NCI-H146 treated with DMSO at 0.1 percent for 48 hours (cell line): ENCODE measurements around the gene RALGAPA1.
"Not testable (repeated sequence)": the region's sequence is repeated elsewhere in the genome, so short reads cannot be mapped to it uniquely, and the experiment has no call there.

Source experiments
- DNase-seq: peaks from one replicate; lab custom pipeline; 2025; ENCODE audit not compliant: unreplicated experiment; lab: John Stamatoyannopoulos, UW

Gene RALGAPA1

DNA sequence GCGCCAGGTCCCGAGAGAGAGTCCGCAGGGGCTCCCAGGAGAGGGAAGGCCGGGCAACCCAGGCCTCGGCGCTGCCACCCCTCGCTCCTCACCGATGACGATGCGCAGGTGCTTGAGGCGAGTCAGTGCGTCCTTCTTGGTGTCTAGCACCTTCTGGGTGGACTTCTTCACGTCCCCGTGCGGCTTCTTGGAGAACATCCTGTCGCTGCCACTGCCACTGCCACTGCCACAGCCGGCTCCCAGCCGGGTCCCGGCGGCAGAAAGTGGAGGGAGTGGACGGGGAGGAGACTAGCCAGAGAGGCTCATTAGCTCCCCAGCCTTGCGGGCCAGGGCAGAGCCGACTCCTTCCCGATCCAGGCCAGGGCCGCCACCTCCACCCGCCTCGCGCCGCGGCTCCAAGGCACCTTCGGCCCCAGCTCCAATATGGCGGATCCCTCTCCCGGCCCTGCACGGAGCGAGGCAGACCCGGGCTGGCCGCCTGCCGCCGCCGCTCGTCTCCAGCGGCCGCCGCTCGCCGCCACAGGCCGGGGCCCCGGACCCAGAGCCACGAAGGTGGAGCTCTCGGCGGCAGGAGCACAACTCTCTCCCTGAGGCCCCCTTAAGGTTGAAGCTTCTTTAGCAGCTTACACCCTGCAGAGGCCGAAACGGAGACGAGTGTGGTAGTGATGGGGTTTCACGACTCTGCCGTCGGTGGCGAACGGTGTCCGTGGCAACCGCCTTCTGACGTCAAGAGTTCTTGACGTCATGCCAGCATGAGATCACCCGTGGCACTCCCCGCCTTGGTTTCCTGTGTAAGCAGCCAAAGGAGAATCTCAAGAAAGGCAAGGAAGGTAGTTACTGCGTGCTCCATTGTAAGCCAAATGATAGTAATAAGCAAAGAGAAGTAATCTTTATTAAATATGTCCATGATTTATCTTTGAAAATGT, at the start of gene RALGAPA1:
Gene RALGAPA1 (minus strand): TSS at position 658 of the 926 bp plus-strand sequence. CDS start 460 bp downstream, at position 198.
- DNase-seq, result peak; percentile 82

DNA sequence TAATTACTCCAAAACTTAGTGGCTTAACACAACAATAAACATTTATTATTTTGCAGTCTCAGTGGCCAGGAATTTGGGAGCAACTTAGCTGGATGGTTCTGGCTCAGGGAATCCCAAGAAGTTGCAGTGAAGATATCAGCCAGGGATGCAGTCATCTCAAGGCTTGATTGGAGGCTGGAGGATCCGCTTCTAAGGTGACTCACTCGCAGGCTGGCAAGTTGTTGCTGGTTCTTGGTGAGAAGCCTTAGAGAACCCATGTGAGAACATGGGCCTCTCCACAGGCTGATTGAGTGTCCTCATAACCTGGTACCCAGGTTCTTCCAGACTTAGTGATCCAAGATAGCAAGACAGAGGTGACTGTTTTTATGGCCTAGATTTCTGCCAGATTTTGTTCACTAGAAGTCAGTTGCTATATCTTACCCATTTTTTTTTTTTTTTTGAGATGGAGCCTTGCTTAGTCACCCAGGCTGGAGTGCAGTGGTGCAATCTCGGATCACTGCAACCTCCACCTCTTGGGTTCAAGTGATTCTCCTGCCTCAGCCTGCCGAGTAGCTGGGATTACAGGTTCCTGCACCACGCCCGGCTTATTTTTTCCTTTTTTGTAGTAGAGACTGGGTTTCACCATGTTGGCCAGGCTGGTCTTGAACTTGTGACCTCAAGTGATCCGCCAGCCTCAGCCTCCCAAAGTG, 49.6 kb upstream of the RALGAPA1 start:
- no peak for DNase-seq

DNA sequence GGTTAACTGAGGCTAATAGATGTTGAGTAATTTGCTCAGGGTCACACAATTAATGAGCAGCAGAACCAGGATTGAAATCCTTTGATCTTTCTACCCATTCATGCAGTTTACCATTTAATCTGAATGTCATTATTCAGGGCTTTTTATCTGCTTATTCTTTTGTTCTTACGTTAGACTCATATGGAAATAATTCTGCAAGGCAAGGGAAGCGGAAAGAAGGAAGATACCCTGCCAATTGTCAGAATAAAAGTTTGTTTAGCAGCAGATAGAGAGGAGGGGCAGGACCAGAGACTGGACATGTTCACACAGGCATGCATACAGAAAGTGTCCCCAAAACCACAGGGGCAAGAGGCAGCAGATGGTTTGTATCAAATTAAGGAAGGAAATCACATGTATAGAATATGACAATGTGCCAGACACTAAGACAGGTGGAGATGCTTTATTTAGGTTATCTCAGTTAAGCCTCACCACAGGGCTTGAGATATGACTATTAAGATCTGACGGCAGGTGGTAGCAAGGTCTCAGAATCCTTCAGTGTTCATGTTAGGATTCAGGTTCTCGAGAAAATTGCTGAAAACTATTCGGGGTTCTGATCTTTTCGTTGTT, 46.9 kb upstream of the RALGAPA1 start:
- peak; percentile 73 for DNase-seq

DNA sequence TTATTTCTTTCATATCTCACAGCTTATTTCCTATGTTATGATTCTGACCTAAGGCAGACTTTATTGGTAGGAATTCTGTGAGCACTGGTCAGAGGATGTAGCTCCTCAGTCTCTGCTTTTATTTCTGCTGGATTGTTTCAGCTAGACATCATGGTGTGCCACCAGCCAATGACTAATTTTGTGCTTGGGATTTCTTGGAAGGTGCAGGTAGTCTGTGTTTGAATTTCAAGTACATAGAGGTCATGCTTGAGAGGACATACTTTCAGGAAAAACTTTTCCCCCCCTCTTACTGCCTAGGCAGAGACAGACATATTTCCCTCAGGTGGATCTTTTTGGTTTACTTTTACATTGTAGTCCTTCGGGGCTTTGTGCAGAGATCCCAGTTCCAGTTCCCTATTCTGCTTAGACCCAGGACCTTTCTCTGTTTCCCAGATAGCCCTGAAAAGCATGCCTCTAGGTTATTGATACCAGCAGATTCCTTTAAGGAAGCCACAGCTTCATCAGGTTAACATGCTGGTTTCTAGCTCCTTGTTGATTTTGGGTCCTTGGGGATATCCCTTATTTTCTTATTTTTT, 45.7 kb upstream of the RALGAPA1 start:
- no peak for DNase-seq

DNA sequence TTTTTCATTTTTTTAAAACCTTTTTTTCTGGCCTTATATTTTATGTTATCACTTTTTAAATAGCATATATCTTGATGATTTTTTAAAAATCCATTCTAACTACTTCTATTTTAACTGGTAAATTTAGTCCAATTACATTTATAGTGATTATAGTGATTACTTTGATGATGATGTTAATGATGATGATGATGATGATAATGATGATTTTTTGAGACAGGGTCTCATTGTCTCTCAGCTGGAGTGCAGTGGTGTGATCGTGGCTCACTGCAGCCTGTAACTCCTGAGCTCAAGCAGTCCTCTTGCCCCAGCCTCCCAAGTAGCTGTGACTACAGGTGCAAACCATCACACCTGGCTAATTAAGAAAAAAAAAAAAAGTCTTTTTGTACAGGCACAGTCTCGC, 44.1 kb upstream of the RALGAPA1 start:
- DNase-seq, result no peak

DNA sequence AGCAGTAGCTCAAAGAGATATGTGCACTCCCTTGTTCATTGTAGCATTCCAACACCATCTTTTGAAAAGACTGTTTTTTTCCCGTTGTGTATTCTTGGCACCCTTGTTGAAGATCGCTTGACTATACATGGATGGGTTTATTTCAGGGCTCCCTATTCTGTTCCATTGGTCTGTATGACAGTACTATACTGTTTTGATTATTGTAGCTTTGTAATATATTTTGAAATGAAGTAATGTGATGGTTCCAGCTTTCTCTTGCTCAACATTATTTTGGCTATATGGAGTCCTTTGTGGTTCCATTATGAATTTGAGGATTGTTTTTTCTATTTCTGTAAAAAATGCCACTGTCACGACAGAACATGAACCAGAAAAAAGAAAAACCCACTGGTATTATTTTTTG, 42.7 kb upstream of the RALGAPA1 start:
- no peak for DNase-seq

DNA sequence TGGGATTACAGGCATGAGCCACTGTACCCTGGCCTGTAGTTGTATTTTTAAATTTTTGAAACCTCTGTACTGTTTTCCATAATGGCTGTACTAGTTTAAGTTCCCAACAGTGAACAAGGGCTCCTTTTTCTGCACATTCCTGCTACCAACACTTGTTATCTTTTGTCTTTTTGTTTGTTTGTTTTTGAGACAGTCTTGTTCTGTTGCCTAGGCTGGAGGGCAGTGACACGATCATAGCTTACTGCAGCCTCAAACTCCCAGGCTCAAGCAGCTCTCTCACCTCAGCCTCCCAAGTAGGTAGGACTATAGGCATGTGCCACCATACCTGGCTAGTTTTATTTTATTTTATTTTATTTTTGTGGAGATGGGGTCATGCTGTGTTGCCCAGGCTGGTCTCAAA, 40.0 kb upstream of the RALGAPA1 start:
- DNase-seq, result no peak

DNA sequence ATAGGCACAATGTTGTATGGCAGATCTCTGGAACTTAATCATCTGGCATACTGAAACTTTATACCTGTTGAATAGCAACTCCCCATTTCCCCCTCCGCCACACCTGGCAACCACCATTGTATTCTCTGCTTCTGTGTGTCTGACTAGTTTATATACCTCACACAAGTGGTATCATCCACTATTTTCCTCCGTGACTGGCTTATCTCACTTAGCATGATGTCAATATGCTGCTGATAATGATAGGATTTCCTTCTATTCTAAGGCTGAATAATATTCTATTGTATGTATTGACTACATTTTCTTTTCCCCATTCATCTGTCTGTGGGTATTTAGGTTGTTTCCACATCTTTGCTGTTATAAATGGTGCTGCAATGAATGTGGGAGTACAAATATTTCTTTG, 38.5 kb upstream of the RALGAPA1 start:
- DNase-seq, result peak; percentile 59

DNA sequence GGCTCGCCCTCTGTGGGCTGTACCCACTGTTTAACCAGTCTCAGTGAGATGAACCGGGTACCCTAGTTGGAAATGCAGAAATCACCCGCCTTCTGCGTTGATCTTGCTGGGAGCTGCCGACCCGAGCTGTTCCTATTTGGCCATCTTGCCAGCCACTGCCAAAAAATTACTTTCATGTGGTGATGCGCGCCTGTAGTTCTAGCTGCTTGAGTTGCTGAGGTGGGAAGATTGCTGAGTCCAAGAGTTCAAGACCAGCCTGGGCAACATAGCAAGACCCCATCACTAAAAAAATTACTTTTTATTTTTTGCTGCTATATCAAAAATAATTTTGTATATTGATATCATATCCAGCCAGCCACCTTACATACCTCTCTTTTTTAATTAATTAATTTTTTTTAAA, 35.4 kb upstream of the RALGAPA1 start:
- no peak for DNase-seq

DNA sequence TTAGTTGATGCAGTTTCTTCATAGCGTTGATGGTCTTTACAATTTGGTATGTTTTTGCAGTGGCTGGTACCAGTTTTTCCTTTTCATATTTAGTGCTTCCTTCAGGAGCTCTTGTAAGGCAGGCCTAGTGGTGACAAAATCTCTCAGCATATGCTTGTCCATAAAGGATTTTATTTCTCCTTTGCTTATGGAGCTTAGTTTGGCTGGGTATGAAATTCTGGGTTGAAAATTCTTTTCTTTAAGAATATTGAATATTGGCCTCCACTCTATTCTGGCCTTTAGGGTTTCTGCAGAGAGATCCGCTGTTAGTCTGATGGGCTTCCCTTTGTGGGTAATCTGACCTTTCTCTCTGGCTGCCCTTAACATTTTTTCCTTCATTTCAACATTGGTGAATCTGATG, 33.1 kb upstream of the RALGAPA1 start:
- DNase-seq, result not testable (repeated sequence)

DNA sequence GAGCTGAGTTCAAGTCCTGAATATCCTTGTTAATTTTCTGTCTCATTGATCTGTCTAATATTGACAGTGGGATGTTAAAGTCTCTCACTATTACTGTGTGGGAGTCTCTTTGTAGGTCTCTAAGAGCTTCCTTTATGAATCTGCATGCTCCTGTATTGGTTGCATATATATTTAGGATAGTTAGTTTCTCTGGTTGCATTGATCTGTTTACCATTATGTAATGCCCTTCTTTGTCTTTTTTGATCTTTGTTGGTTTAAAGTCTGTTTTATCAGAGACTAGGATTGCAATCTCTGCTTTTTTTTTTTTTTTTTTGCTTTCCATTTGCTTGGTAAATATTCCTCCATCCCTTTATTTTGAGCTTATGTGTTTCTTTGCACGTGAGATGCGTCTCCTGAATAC, 32.6 kb upstream of the RALGAPA1 start:
- DNase-seq, result not testable (repeated sequence)

DNA sequence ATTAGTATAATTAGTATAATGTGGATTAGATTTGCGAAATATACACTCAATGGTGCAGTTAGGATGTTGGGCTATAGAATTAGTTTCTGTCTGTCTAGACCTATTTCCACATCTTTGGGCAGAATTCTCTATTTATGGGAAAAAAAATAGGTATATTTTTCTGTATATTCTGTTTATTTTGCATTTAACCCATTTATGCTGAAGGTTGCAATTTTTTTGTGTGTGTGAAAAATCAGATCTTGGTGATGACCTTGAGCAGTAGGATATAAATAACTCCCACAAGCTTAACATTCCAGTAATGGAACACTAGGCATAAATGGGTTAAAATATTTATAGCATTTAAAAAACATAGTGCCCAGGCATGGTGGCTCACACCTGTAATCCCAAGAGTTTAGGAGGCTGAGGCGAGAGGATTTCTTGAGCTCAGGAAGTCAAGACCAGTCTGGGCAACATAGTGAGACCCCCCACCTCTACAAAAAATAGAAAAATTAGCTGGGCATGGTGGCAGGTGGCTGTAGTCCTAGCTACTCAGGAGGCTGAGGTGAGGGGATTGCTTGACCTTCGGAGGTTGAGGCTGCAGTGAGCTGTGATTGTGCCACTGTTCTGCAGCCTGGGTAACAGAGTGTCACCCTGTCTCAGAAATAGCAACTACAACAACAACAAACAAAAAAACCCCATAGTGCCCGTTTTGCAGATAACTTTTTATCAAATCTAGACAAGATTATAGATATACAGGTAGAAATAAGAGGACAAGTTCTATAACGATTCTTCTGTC, 26.3 kb upstream of the RALGAPA1 start:
- no peak for DNase-seq

DNA sequence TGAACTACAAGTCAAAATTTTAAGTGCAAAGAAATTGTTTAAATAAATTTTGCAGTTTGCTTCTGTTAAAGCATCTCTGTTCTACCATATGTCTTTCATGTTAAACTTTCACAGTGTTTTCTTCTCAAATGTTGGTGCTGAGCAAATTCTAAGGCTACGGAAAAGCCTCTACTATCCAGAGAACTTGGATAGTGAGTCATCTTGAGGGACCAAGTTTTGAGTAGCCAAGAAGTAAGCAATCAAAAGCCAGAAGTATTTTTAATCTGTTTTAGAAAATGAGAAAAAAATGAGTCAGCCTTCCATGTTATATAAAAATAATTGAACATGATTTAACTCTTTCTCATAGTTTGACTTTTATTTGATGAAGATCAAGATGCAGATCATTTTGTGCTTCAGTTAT, 20.4 kb upstream of the RALGAPA1 start:
- no peak for DNase-seq

DNA sequence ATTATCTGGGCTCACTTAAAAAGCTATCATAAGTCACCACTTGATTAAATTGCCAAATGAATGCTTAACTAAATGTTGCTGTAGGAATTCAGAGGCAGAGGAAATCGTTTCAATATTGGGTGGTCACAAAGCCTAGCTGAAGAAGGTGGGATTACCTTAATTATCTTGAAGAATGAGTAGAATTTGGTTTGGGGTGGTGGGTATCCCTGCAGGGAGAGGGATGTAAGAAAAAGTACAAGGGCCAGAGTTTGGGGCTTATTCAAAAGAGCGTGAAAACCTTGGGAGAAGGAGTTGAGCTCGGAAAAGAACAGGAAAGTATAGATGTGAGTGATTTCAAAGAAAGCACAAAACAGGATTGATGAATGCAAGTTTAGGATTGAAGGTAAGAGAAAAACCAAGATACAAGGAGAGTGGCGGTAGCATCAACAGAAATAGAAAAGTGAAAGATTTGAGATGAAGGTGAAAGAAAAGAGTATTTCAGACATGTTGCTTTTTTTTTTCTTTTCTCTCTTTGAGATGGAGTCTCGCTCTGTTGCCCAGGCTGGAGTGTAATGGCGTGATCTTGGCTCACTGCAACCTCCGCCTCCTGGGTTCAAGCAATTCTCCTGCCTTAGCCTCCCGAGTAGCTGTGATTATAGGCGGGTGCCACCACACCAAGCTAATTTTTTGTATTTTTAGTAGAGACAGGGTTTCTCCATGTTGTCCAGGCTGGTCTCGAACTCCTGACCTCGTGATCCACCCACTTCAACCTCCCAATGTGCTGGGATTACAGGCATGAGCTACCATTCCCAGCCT, 18.8 kb upstream of the RALGAPA1 start:
- no peak for DNase-seq

DNA sequence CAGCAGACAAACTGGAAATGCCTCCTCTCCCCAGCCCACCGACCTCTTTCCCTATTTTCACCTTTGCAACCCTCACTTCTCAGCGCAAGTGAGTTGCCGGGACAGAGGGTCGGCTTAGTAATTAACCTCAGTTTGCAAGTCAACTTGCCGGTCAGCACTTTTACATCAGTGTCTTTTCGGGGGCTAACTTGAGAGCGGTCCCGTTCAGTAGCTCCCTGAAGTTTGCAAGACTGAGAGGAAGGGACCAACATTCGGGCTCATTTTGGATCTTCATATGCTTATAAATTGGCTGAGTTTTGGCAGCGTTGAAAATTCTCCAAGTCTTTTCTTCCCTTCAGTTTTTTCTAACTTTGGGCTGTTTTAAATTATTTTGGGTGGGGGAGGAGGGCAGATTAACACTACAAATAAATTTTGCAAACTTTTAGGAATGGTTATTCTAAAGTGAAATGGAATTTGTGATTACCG, 17.9 kb upstream of the RALGAPA1 start:
- no peak for DNase-seq

DNA sequence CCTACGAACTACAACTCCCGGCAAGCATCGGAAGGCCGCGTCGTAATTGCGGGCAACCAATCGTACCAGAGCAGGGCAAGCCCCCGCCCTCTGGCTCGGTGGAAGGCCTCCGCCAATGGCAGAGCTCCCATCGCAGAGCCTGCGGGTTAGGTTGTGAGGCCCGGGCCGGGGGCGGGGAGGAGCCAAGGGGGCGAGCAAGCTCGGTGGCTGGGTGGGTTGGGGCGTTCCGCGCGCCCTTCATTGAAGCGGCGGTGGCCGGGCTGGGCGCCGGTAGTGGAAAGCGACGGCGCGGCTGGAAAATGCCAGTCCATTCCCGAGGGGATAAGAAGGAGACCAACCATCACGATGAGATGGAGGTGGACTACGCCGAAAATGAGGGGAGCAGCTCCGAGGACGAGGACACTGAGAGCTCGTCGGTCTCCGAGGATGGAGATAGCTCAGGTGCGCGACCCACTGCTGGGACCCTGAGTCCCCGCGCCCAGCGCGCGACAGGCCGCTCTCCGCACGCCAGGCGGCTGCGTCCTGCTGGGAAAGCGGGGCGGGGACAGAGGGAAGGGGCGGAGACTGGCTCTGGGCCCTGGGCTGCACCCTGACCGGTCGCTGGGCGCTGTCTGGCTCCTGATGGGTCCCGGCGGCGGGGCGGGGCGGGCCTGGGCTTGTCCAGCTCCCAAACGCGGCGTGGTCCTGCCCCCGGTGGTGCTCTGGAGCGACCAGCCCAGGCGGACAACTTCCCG, 17.3 kb upstream of the RALGAPA1 start, which contains the start of gene BRMS1L:
Gene BRMS1L (plus strand): TSS at position 121 of the 734 bp plus-strand sequence. CDS start 179 bp downstream, at position 300.
- DNase-seq, result peak; percentile 94

DNA sequence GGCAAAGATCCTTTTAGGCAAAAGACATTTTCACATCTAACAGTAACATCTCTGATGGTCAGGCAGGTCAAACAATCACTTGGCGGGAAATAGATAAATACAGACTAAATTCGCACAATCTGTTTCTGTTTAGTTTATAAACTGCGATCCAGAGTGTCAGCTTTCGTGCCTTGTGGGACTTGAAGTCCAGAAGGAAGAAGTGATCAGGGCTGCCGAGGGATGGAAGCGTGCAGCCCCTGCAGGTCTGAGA, 16.8 kb upstream of the RALGAPA1 start:
- no peak for DNase-seq

DNA sequence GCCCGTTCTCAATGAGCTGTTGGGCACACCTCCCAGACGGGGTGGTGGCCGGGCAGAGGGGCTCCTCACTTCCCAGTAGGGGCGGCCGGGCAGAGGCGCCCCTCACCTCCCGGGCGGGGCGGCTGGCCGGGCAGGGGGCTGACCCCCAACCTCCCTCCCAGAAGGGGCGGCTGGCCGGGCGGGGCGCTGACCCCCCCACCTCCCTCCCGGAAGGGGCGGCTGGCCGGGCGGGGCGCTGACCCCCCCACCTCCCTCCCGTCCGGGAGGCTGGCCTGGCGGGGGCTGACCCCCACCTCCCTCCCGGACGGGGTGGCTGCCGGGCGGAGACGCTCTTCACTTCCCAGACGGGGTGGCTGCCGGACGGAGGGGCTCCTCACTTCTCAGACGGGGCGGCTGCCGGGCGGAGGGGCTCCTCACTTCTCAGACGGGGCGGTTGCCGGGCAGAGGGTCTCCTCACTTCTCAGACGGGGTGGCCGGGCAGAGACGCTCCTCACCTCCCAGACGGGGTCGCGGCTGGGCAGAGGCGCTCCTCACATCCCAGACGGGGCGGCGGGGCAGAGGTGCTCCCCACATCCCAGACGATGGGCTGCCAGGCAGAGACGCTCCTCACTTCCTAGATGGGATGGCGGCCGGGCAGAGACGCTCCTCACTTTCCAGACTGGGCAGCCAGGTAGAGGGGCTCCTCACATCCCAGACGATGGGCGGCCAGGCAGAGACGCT, 15.5 kb upstream of the RALGAPA1 start:
- DNase-seq, result not testable (repeated sequence)

DNA sequence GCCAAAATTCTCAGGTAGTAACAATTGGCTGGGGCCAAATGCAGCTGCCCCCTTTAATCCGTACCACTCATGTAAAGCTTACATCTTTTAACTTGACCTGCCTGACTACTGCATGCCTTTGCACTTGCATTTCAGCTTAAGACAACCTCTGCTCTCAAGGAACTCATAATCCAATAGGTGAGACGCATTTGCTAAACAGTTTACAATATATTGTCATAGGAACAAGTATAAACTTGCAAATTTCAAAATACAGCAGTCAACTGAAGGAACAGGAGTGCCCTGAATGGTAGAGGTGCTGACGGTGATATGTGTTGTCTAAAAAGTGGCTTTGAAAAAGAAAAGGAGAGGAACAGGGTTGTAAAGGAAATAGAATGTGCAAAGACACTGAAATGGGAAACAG, 13.4 kb upstream of the RALGAPA1 start:
- no peak for DNase-seq
